DMS 273 (cell line): ENCODE measurements around the gene REPIN1.
A peak's percentile ranks its signal among the peaks of the same experiment; 100 is the strongest.

ENCODE experiments used
- DNase-seq: peaks from one replicate; lab custom pipeline; 2025; ENCODE audit not compliant: unreplicated experiment; lab: John Stamatoyannopoulos, UW

Gene REPIN1

GRCh38 chr7:150404805-150405583 lies 36.4 kb downstream of the REPIN1 start:
- peak; percentile 95 for DNase-seq

GRCh38 chr7:150405584-150406311 lies 37.1 kb downstream of the REPIN1 start:
- DNase-seq: peak; percentile 87

GRCh38 chr7:150406312-150406566 lies 37.6 kb downstream of the REPIN1 start:
- DNase-seq: no peak

GRCh38 chr7:150406567-150407421 lies 38.2 kb downstream of the REPIN1 start:
- peak; percentile 59 for DNase-seq

- DNase-seq: no peak
Observed at GRCh38 chr7:150407588-150408392, 39.2 kb downstream of the REPIN1 start.

- no peak for DNase-seq
Observed at GRCh38 chr7:150408393-150409299, 40.0 kb downstream of the REPIN1 start.

GRCh38 chr7:150409300-150410030 lies 40.8 kb downstream of the REPIN1 start:
- peak; percentile 31 for DNase-seq

- no peak for DNase-seq
Observed at GRCh38 chr7:150410131-150410530, 41.5 kb downstream of the REPIN1 start.

- DNase-seq: no peak
Observed at GRCh38 chr7:150410680-150411346, 42.2 kb downstream of the REPIN1 start.

GRCh38 chr7:150411606-150412005 lies 43.0 kb downstream of the REPIN1 start:
- no peak for DNase-seq

- no peak for DNase-seq
Observed at GRCh38 chr7:150412016-150412415, 43.4 kb downstream of the REPIN1 start.

- no peak for DNase-seq
Observed at GRCh38 chr7:150412518-150413488, 44.2 kb downstream of the REPIN1 start.

GRCh38 chr7:150413640-150414081 lies 45.0 kb downstream of the REPIN1 start:
- no peak for DNase-seq

GRCh38 chr7:150415161-150416153 lies 46.8 kb downstream of the REPIN1 start:
- DNase-seq: no peak

GRCh38 chr7:150417239-150417638 lies 48.6 kb downstream of the REPIN1 start:
- DNase-seq: no peak

GRCh38 chr7:150417863-150418262 lies 49.2 kb downstream of the REPIN1 start:
- no peak for DNase-seq
